ENCODE measurements around the gene C10orf120.

DNA sequence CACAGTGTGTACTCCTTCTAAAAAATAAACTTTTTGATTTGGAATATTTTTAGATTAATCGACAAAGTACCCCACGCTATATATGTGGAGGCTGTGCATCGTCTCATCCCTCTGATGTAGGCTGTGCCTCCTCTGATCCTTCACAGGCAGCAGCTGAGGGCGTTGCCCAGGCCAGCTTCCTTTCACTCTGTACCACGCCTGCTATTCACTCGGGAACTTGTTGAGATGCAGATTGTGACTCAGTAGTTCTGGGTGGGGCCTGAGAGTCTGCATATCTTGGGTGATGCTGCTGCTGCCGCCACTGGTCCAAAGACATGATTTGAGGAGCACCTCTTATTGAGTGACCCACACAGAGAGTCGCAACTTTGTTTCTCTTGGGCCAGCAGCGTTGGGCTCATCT is 7.9 kb upstream of the C10orf120 start:
- TF ChIP-seq, protein P1, sequence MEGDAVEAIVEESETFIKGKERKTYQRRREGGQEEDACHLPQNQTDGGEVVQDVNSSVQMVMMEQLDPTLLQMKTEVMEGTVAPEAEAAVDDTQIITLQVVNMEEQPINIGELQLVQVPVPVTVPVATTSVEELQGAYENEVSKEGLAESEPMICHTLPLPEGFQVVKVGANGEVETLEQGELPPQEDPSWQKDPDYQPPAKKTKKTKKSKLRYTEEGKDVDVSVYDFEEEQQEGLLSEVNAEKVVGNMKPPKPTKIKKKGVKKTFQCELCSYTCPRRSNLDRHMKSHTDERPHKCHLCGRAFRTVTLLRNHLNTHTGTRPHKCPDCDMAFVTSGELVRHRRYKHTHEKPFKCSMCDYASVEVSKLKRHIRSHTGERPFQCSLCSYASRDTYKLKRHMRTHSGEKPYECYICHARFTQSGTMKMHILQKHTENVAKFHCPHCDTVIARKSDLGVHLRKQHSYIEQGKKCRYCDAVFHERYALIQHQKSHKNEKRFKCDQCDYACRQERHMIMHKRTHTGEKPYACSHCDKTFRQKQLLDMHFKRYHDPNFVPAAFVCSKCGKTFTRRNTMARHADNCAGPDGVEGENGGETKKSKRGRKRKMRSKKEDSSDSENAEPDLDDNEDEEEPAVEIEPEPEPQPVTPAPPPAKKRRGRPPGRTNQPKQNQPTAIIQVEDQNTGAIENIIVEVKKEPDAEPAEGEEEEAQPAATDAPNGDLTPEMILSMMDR (IDR thresholded peaks at IDR 0.05): no peak
- TF ChIP-seq POLR2AphosphoS5 (IDR thresholded peaks at IDR 0.05) (no peak), POLR2A (IDR thresholded peaks at IDR 0.05) (no peak), EP300 (IDR thresholded peaks at IDR 0.05; ENCODE audit: low read depth) (no peak)
